Measurements from ENCODE around the gene NECAB2. TPM values are rescaled to one million over a fixed set of nuclear protein-coding genes. Genes with fewer than 3 reads are reported as not detected.

Gene NECAB2

Small RNA genes lying within 50 kb of the gene (small RNA-seq; reads per million reads assigned to genes)
- gene RNA5SP432 = not detected

Measured in skeletal muscle satellite cell (primary cell).